ENCODE measurements around the gene MED13L. TPM values are rescaled to one million over a fixed set of nuclear protein-coding genes. Genes with fewer than 3 reads are reported as not detected.

MED13L gene
- total and polyA plus RNA-seq, 9 donors: 47.8 to 198 (median 156) TPM

DNA sequence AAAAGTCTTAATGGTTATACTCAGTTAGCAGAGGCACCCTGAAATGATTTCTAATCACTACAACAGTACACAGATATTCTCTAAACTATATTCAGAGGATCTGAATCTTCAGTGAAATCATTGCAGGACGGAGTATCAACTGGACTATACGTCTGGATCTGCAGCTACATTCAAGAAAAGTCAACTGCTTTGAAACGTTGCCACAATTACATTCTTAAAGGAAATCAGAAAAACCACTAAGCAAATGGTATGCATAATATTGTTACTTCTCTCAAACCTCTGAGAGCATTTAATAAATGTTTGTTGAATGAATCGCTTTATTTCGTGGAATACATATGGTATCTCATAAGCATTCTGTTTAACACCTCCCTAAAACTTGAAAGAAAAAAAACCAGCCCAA, 67.4 kb downstream of the MED13L start:
- Histone ChIP-seq H3K4me3 (no peak overlapping the region), H3K4me1 (ENCODE audit: insufficient read depth) (peaks cover 5% of the 10 kb centered on the region), H3K27me3 (no peaks in the 10 kb centered on the region), H3K36me3 (no peaks in the 10 kb centered on the region), H3K27ac (no peak overlapping the region), H3K9me3 (no peaks in the 10 kb centered on the region)
- TF ChIP-seq, protein P1, sequence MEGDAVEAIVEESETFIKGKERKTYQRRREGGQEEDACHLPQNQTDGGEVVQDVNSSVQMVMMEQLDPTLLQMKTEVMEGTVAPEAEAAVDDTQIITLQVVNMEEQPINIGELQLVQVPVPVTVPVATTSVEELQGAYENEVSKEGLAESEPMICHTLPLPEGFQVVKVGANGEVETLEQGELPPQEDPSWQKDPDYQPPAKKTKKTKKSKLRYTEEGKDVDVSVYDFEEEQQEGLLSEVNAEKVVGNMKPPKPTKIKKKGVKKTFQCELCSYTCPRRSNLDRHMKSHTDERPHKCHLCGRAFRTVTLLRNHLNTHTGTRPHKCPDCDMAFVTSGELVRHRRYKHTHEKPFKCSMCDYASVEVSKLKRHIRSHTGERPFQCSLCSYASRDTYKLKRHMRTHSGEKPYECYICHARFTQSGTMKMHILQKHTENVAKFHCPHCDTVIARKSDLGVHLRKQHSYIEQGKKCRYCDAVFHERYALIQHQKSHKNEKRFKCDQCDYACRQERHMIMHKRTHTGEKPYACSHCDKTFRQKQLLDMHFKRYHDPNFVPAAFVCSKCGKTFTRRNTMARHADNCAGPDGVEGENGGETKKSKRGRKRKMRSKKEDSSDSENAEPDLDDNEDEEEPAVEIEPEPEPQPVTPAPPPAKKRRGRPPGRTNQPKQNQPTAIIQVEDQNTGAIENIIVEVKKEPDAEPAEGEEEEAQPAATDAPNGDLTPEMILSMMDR (IDR thresholded peaks at IDR 0.05): no peak
- TF ChIP-seq EP300 (IDR thresholded peaks at IDR 0.05): no peak
- no peak for TF ChIP-seq POLR2A (IDR thresholded peaks at IDR 0.05)
- WGBS, 3 donors: 56 to 63% (median 57%) methylated on average over 5 of the region's 5 CpGs
- intact Hi-C loops (cut with DNase I): no loop called here
- DNase-seq: no peak

DNA sequence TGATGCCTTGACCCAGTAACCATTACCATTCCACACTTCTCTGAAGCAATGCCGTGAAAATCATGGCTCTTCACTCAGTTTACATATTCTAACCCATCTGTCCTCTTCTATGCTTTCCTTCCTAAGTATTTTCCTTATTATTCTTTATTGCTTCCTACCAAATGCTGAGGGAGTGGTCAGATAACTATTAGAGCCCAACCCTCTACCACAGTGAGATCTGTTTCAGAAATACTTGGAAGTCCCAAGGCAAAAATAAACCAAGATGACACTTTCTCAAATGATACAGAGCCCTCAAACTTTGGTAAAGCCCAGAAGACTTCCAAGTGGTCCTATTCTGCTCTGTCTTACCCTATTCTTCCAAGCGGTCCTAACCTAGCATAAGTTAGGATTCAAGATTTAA, 68.0 kb downstream of the MED13L start:
- WGBS, 3 donors: 80 to 89% (median 80%) methylated on average over 2 of the region's 2 CpGs
- H3K27me3 ChIP-seq: no peaks in the 10 kb centered on the region
- no peak overlapping the region for H3K4me3 ChIP-seq
- no peaks in the 10 kb centered on the region for H3K36me3 ChIP-seq
- intact Hi-C loops (cut with DNase I): no loop called here
- TF ChIP-seq EP300 (IDR thresholded peaks at IDR 0.05): no peak
- no peak for TF ChIP-seq POLR2A (IDR thresholded peaks at IDR 0.05)
- TF ChIP-seq, protein P1 (IDR thresholded peaks at IDR 0.05): no peak
- H3K27ac ChIP-seq: no peak overlapping the region
- H3K9me3 ChIP-seq: no peaks in the 10 kb centered on the region
- no peak for DNase-seq
- peaks cover 6% of the 10 kb centered on the region for H3K4me1 ChIP-seq (ENCODE audit: insufficient read depth)

- intact Hi-C loops (cut with DNase I): no loop called here
- Histone ChIP-seq H3K4me3 (no peak overlapping the region), H3K9me3 (no peaks in the 10 kb centered on the region), H3K27me3 (no peaks in the 10 kb centered on the region), H3K27ac (no peak overlapping the region), H3K36me3 (no peaks in the 10 kb centered on the region), H3K4me1 (ENCODE audit: insufficient read depth) (peaks cover 7% of the 10 kb centered on the region)
- WGBS, 3 donors: 94 to 97% (median 96%) methylated on average over 3 of the region's 3 CpGs
- TF ChIP-seq EP300 (IDR thresholded peaks at IDR 0.05) (no peak), POLR2A (IDR thresholded peaks at IDR 0.05) (no peak)
- TF ChIP-seq, protein P1 (IDR thresholded peaks at IDR 0.05): no peak
- no peak for DNase-seq
Measured at GRCh38 chr12:116207274-116207673, 70.2 kb downstream of the MED13L start.

GRCh38 chr12:116206828-116207227, 70.7 kb downstream of the MED13L start:
- no peak overlapping the region for H3K4me3 ChIP-seq
- H3K4me1 ChIP-seq (ENCODE audit: insufficient read depth): peaks cover 7% of the 10 kb centered on the region
- H3K36me3 ChIP-seq: no peaks in the 10 kb centered on the region
- DNase-seq: no peak
- no peaks in the 10 kb centered on the region for H3K9me3 ChIP-seq
- 91 to 94% (median 91%) methylated on average over 3 of the region's 3 CpGs for WGBS, 3 donors
- intact Hi-C loops (cut with DNase I): no loop called here
- TF ChIP-seq EP300 (IDR thresholded peaks at IDR 0.05) (no peak), POLR2A (IDR thresholded peaks at IDR 0.05) (no peak)
- TF ChIP-seq, protein P1 (IDR thresholded peaks at IDR 0.05): no peak
- H3K27me3 ChIP-seq: no peaks in the 10 kb centered on the region
- no peak overlapping the region for H3K27ac ChIP-seq
